GM23338 (cell line): ENCODE measurements around the gene SYNE3. TPM values are rescaled to one million over a fixed set of nuclear protein-coding genes. Genes with fewer than 3 reads are reported as not detected.

Experiments
- ATAC-seq: fragments of 200-7000 bp; cut with Tn5 transposase; 3 replicates; pipeline ENCODE4 v1.9.1; 2020
- DNase-seq: peaks from one replicate; pipeline ENCODE4 v3.0.0-alpha.2; 2015; ENCODE audit warnings: low spot score
- H2AFZ ChIP-seq: fragments of 200-600 bp; sonication (generic); 2 replicates; pipeline ENCODE4 v1.8.0; 2016; ENCODE audit warnings: antibody characterized with exemption, mild to moderate bottlenecking, moderate library complexity
- H3F3A ChIP-seq: fragments of 200-600 bp; sonication (generic); replicated peaks from 2 replicates; pipeline ENCODE4 v1.8.0; 2017; ENCODE audit warnings: antibody characterized with exemption, mixed run types, low read depth
- H3K27ac ChIP-seq: fragments of 200-600 bp; sonication (generic); 2 replicates; pipeline ENCODE4 v1.6.1; 2016; ENCODE audit warnings: low read depth
- H3K27me3 ChIP-seq: fragments of 200-600 bp; sonication (generic); 2 replicates; pipeline ENCODE4 v1.8.0; 2016; ENCODE audit warnings: mild to moderate bottlenecking, mixed run types, moderate library complexity; ENCODE audit not compliant: insufficient read depth
- H3K36me3 ChIP-seq: fragments of 200-600 bp; sonication (generic); 2 replicates; pipeline ENCODE4 v1.8.0; 2016; ENCODE audit warnings: mild to moderate bottlenecking; ENCODE audit not compliant: insufficient read depth
- H3K4me1 ChIP-seq: fragments of 200-600 bp; sonication (generic); 2 replicates; pipeline ENCODE4 v1.8.0; 2016; ENCODE audit warnings: mild to moderate bottlenecking, moderate library complexity; ENCODE audit not compliant: insufficient read depth
- H3K4me2 ChIP-seq: fragments of 200-600 bp; sonication (generic); 2 replicates; pipeline ENCODE4 v1.7.1; 2017; ENCODE audit warnings: mixed run types
- H3K4me3 ChIP-seq: fragments of 200-600 bp; sonication (generic); 2 replicates; pipeline ENCODE4 v1.6.1; 2016; ENCODE audit warnings: mixed run types
- H3K79me2 ChIP-seq: fragments of 200-600 bp; sonication (generic); replicated peaks from 2 replicates; pipeline ENCODE4 v1.8.0; 2017; ENCODE audit warnings: mild to moderate bottlenecking; ENCODE audit not compliant: insufficient read depth
- H3K9me2 ChIP-seq: fragments of 200-600 bp; sonication (generic); 2 replicates; pipeline ENCODE4 v1.8.0; 2017; ENCODE audit not compliant: insufficient read depth
- H4K20me1 ChIP-seq: fragments of 200-600 bp; sonication (generic); replicated peaks from 2 replicates; pipeline ENCODE4 v1.8.0; 2017; ENCODE audit warnings: mild to moderate bottlenecking; ENCODE audit not compliant: insufficient read depth
- H3K27ac Mint-ChIP-seq: 2 replicates; pipeline ENCODE4 v1.8.0; 2020; ENCODE audit warnings: inconsistent platforms, mild to moderate bottlenecking, moderate library complexity, mixed read lengths
- H3K27me3 Mint-ChIP-seq: 3 replicates; pipeline ENCODE4 v1.8.0; 2022; ENCODE audit warnings: low read depth, mild to moderate bottlenecking, moderate library complexity, mixed read lengths, inconsistent platforms; ENCODE audit not compliant: insufficient read depth, poor library complexity
- H3K36me3 Mint-ChIP-seq: 3 replicates; pipeline ENCODE4 v1.8.0; 2021; ENCODE audit warnings: low read depth, mild to moderate bottlenecking, inconsistent platforms, moderate library complexity, mixed read lengths
- H3K4me1 Mint-ChIP-seq: 3 replicates; pipeline ENCODE4 v1.8.0; 2020; ENCODE audit warnings: mild to moderate bottlenecking, inconsistent platforms, mixed read lengths
- H3K4me3 Mint-ChIP-seq: 3 replicates; pipeline ENCODE4 v1.8.0; 2021; ENCODE audit warnings: moderate library complexity, mild to moderate bottlenecking, inconsistent platforms, mixed read lengths
- H3K9me3 Mint-ChIP-seq: 3 replicates; pipeline ENCODE4 v1.8.0; 2020; ENCODE audit warnings: moderate library complexity, mild to moderate bottlenecking, inconsistent platforms, mixed read lengths
- CREB1 ChIP-seq: fragments of 250-450 bp; sonication (Bioruptor Pico); IDR thresholded peaks from 2 replicates; pipeline ENCODE4 v1.5.0; 2020; ENCODE audit warnings: low read depth, mild to moderate bottlenecking, moderate library complexity
- CTCF ChIP-seq, 2 experiments: fragments of 200-600 bp in 1 of 2; sonication (generic) in 1 of 2; conservative IDR thresholded peaks; 2 replicates each; pipeline versions ENCODE4 v1.5.1 to v1.6.1; 2016 to 2017; ENCODE audit warnings: antibody characterized with exemption in 2 of 2, low read depth in 2 of 2, mild to moderate bottlenecking in 2 of 2, moderate library complexity in 1 of 2
- ETS1 ChIP-seq: IDR thresholded peaks from 2 replicates; pipeline ENCODE4 v1.6.1; 2016; ENCODE audit warnings: antibody characterized with exemption
- EZH2 ChIP-seq: fragments of 200-600 bp; sonication (generic); IDR thresholded peaks from one replicate; pipeline ENCODE4 v1.8.0; 2017; ENCODE audit warnings: antibody characterized with exemption, mild to moderate bottlenecking, low read depth; ENCODE audit not compliant: unreplicated experiment
- JUNB ChIP-seq: IDR thresholded peaks from one replicate; pipeline ENCODE4 v1.6.1; 2016; ENCODE audit warnings: antibody characterized with exemption; ENCODE audit not compliant: unreplicated experiment
- STAT1 ChIP-seq: IDR thresholded peaks from one replicate; pipeline ENCODE4 v1.6.1; 2016; ENCODE audit warnings: antibody characterized with exemption; ENCODE audit not compliant: unreplicated experiment
- ZNF114 ChIP-seq: fragments of 250-450 bp; sonication (Bioruptor Pico); IDR thresholded peaks from 2 replicates; pipeline ENCODE4 v1.5.0; 2020; ENCODE audit warnings: mild to moderate bottlenecking, moderate library complexity
- ZNF331 ChIP-seq: fragments of 250-450 bp; sonication (Bioruptor Pico); IDR thresholded peaks from 2 replicates; pipeline ENCODE4 v1.5.0; 2020; ENCODE audit warnings: low read depth, mild to moderate bottlenecking, moderate library complexity
- ZNF462 ChIP-seq: fragments of 250-450 bp; sonication (Bioruptor Pico); IDR thresholded peaks from 2 replicates; pipeline ENCODE4 v1.5.0; 2020; ENCODE audit warnings: mild to moderate bottlenecking, moderate library complexity
- polyA plus RNA-seq: library from polyadenylated mRNA; unstranded; fragments of >200 nt; fragmentation: Nextera tagmentation; extraction: Ambion mirVana; gene quantifications from 2 replicates; pipeline ENCODE4 v1.2.1, GENCODE V29; 2016
- total RNA-seq: library from RNA; depleted of rRNA; stranded (reverse); fragments of >200 nt; shearing (Covaris generic); gene quantifications from 2 replicates; pipeline ENCODE4 v1.2.3, GENCODE V29; 2014

The SYNE3 gene
- total and polyA plus RNA-seq, 2 experiments from 2014 or later, result 0.02 to 0.03 TPM

GRCh38 chr14:95478309-95478708 lies 38.1 kb downstream of the SYNE3 start (continued):
- TF ChIP-seq STAT1 (no peak), EZH2 (no peak), ZNF331 (CRISPR knock-in tag) (no peak)

GRCh38 chr14:95477411-95478269 lies 38.8 kb downstream of the SYNE3 start:
- Mint-ChIP-seq H3K27ac (no peak overlapping the region), H3K27me3 (peaks cover 12% of the 10 kb centered on the region), H3K4me3 (no peak overlapping the region), H3K4me1 (peaks cover 12% of the 10 kb centered on the region), H3K36me3 (no peaks in the 10 kb centered on the region), H3K9me3 (no peaks in the 10 kb centered on the region; the same call in 2 of the 3 replicates)
- H4K20me1 ChIP-seq, result no peaks in the 10 kb centered on the region
- no peaks in the 10 kb centered on the region for H3K9me2 ChIP-seq
- H3K4me2 ChIP-seq, result no peak overlapping the region
- no peak overlapping the region for H3K4me3 ChIP-seq
- no peak overlapping the region for H2AFZ ChIP-seq
- H3F3A ChIP-seq, result no peaks in the 10 kb centered on the region
- ATAC-seq (no peak), DNase-seq (no peak)
- H3K27me3 ChIP-seq, result no peaks in the 10 kb centered on the region
- no peaks in the 10 kb centered on the region for H3K4me1 ChIP-seq
- H3K36me3 ChIP-seq, result no peaks in the 10 kb centered on the region
- no peak overlapping the region for H3K27ac ChIP-seq
- no peaks in the 10 kb centered on the region for H3K79me2 ChIP-seq
- TF ChIP-seq ZNF114 (CRISPR knock-in tag) (no peak), JUNB (no peak), ZNF331 (CRISPR knock-in tag) (no peak), EZH2 (no peak), CREB1 (CRISPR knock-in tag) (no peak), ETS1 (no peak), ZNF462 (CRISPR knock-in tag) (no peak), CTCF (conservative IDR thresholded peaks at IDR 0.05; ENCODE audit: low read depth in 2 of 2) (no peak)
